HepG2 (cell line): ENCODE results near the gene STIM2. TPM values are rescaled to one million over a fixed set of nuclear protein-coding genes. Genes with fewer than 3 reads are reported as not detected.

Experiments
- BCL3 ChIP-seq: sonication (generic); formaldehyde crosslinking; IDR thresholded peaks from 2 replicates; pipeline ENCODE4 v1.5.1; 2020; ENCODE audit warnings: mild to moderate bottlenecking, missing genetic modification reagents, moderate library complexity
- FOXA3 ChIP-seq: IDR thresholded peaks from 2 replicates; pipeline ENCODE4 v1.6.1; 2016; ENCODE audit warnings: missing genetic modification reagents, missing compliant biosample characterization
- FOXM1 ChIP-seq: sonication (generic); formaldehyde crosslinking; IDR thresholded peaks from 2 replicates; pipeline ENCODE4 v1.5.0; 2020; ENCODE audit warnings: missing genetic modification reagents
- IKZF1 ChIP-seq: fragments of 450-650 bp; IDR thresholded peaks from 2 replicates; pipeline ENCODE4 v1.7.1; 2016
- LCORL ChIP-seq, 2 experiments: fragments of 450-650 bp in 1 of 2; sonication (generic) in 1 of 2; formaldehyde crosslinking in 1 of 2; IDR thresholded peaks; 2 replicates each; pipeline versions ENCODE4 v1.5.0 to v1.6.1; 2017 to 2020; ENCODE audit warnings: antibody characterized with exemption in 1 of 2, missing genetic modification reagents in 1 of 2
- NCOA5 ChIP-seq: sonication (generic); formaldehyde crosslinking; IDR thresholded peaks from 2 replicates; pipeline ENCODE4 v1.4.0; 2020; ENCODE audit warnings: missing genetic modification reagents
- NFE2L1 ChIP-seq: sonication (generic); formaldehyde crosslinking; IDR thresholded peaks from 2 replicates; pipeline ENCODE4 v1.4.0; 2020; ENCODE audit warnings: missing genetic modification reagents, mild to moderate bottlenecking, borderline replicate concordance
- RAD51 ChIP-seq: fragments of 450-650 bp; IDR thresholded peaks from 2 replicates; pipeline ENCODE4 v1.6.1; 2016; ENCODE audit warnings: borderline replicate concordance
- RBFOX2 ChIP-seq: fragments of 200-400 bp; formaldehyde crosslinking; IDR thresholded peaks from 2 replicates; pipeline ENCODE4 v1.6.1; 2017; ENCODE audit warnings: low read depth, mild to moderate bottlenecking, low read length
- SAFB2 ChIP-seq: sonication (generic); formaldehyde crosslinking; IDR thresholded peaks from 2 replicates; pipeline ENCODE4 v1.5.1; 2020; ENCODE audit warnings: missing genetic modification reagents, low read depth, mild to moderate bottlenecking, borderline replicate concordance
- ZFYVE20 ChIP-seq: sonication (generic); formaldehyde crosslinking; IDR thresholded peaks from 2 replicates; pipeline ENCODE4 v1.8.0; 2023; ENCODE audit warnings: low read depth, mild to moderate bottlenecking, moderate library complexity, missing genetic modification reagents, borderline replicate concordance
- ZMAT5 ChIP-seq: sonication (generic); formaldehyde crosslinking; IDR thresholded peaks from 2 replicates; pipeline ENCODE4 v1.5.0; 2020; ENCODE audit warnings: mild to moderate bottlenecking, low read depth, missing genetic modification reagents, borderline replicate concordance
- ZNF124 ChIP-seq: sonication (generic); formaldehyde crosslinking; IDR thresholded peaks from 2 replicates; pipeline ENCODE4 v1.4.0; 2020; ENCODE audit warnings: missing genetic modification reagents
- ZNF207 ChIP-seq: fragments of 450-650 bp; IDR thresholded peaks from 2 replicates; pipeline ENCODE4 v1.6.1; 2016; ENCODE audit warnings: antibody characterized with exemption, borderline replicate concordance
- ZNF232 ChIP-seq: sonication (generic); formaldehyde crosslinking; IDR thresholded peaks from 2 replicates; pipeline ENCODE4 v1.4.0; 2020; ENCODE audit warnings: missing genetic modification reagents, borderline replicate concordance
- ZNF280D ChIP-seq: sonication (generic); formaldehyde crosslinking; IDR thresholded peaks from 2 replicates; pipeline ENCODE4 v1.5.1; 2020; ENCODE audit warnings: mild to moderate bottlenecking, missing genetic modification reagents
- ZNF431 ChIP-seq: sonication (generic); formaldehyde crosslinking; IDR thresholded peaks from 2 replicates; pipeline ENCODE4 v1.9.0; 2022; ENCODE audit warnings: missing genetic modification reagents, low read depth, mild to moderate bottlenecking, borderline replicate concordance
- ZNF580 ChIP-seq: IDR thresholded peaks from 2 replicates; pipeline ENCODE4 v1.6.1; 2016; ENCODE audit warnings: low read depth, borderline replicate concordance
- ZNF605 ChIP-seq: sonication (generic); formaldehyde crosslinking; IDR thresholded peaks from 2 replicates; pipeline ENCODE4 v1.8.0; 2022; ENCODE audit warnings: mild to moderate bottlenecking, missing genetic modification reagents
- ZNF773 ChIP-seq: sonication (generic); formaldehyde crosslinking; IDR thresholded peaks from 2 replicates; pipeline ENCODE4 v1.4.0; 2020; ENCODE audit warnings: missing genetic modification reagents, borderline replicate concordance
- ZNF776 ChIP-seq: sonication (generic); formaldehyde crosslinking; IDR thresholded peaks from 2 replicates; pipeline ENCODE4 v1.4.0; 2020; ENCODE audit warnings: mild to moderate bottlenecking, missing genetic modification reagents
- ZNF792 ChIP-seq: IDR thresholded peaks from 2 replicates; pipeline ENCODE4 v1.6.1; 2016
- ZNF83 ChIP-seq: sonication (generic); formaldehyde crosslinking; IDR thresholded peaks from 2 replicates; pipeline ENCODE4 v1.4.0; 2020; ENCODE audit warnings: missing genetic modification reagents, mild to moderate bottlenecking, borderline replicate concordance
- polyA plus RNA-seq, 8 experiments: library from polyadenylated mRNA; depleted of rRNA in 3 of 8; stranded (reverse) in 7 of 8; unstranded in 1 of 8; fragments of >200 nt; fragmentation: Illumina TruSeq in 4 of 8; extraction: Trizol in 4 of 8; gene quantifications; 2 replicates each; pipeline versions ENCODE4 v1.2.1 to v1.2.3, GENCODE V29; 2011 to 2016; ENCODE audit warnings: low read depth in 4 of 8, missing spikeins in 1 of 8, mixed read lengths in 1 of 8; ENCODE audit not compliant: insufficient read depth in 1 of 8
- total RNA-seq, 5 experiments: library from RNA; depleted of rRNA; stranded (reverse); fragments of >200 nt; fragmentation: Illumina TruSeq; extraction: Trizol; gene quantifications; 2 replicates each; pipeline ENCODE4 v1.2.3, GENCODE V29; 2016; ENCODE audit warnings: low read depth in 1 of 5

Gene STIM2
- total and polyA plus RNA-seq, 2 of the 13 experiments (the other 11 are each of a cell fraction or from before 2014, with no cell fraction given), result 19.3 to 19.4 TPM

GRCh38 chr4:26821677-26822503, 38.8 kb upstream of the STIM2 start (continued):
- TF ChIP-seq ZNF280D (CRISPR knock-in tag) (no peak), ZFYVE20 (CRISPR knock-in tag) (no peak), ZNF776 (CRISPR knock-in tag) (no peak), BCL3 (no peak), ZNF83 (CRISPR knock-in tag) (no peak), IKZF1 (no peak), FOXM1 (CRISPR knock-in tag) (no peak), ZNF580 (CRISPR knock-in tag) (0 out of 2 replicates have a peak, but pooled peaks have one; percentile 51), NCOA5 (CRISPR knock-in tag) (no peak), RAD51 (no peak), ZNF773 (CRISPR knock-in tag) (no peak), ZMAT5 (CRISPR knock-in tag) (no peak), NFE2L1 (CRISPR knock-in tag) (no peak), ZNF207 (no peak), ZNF124 (peak; percentile 80; the same call in 1 of the 2 replicates), FOXA3 (CRISPR knock-in tag) (peak; percentile 86), ZNF605 (CRISPR knock-in tag) (no peak), RBFOX2 (no peak; the same call in 1 of the 2 replicates), SAFB2 (CRISPR knock-in tag) (no peak), ZNF792 (CRISPR knock-in tag) (peak; percentile 51; the same call in 1 of the 2 replicates), LCORL (IDR thresholded peaks at IDR 0.05) (no peak), LCORL (CRISPR knock-in tag; IDR thresholded peaks at IDR 0.05) (no peak; the same call in 1 of the 2 replicates), ZNF232 (CRISPR knock-in tag) (no peak), ZNF431 (0 out of 2 replicates have a peak, but pooled peaks have one; percentile 58)
